Measurements from ENCODE around the gene RHBDD1. TPM values are rescaled to one million over a fixed set of nuclear protein-coding genes. Genes with fewer than 3 reads are reported as not detected.

Gene RHBDD1
- total and polyA plus RNA-seq, 4 donors, result 8.5 to 45.8 (median 16.1) TPM

DNA sequence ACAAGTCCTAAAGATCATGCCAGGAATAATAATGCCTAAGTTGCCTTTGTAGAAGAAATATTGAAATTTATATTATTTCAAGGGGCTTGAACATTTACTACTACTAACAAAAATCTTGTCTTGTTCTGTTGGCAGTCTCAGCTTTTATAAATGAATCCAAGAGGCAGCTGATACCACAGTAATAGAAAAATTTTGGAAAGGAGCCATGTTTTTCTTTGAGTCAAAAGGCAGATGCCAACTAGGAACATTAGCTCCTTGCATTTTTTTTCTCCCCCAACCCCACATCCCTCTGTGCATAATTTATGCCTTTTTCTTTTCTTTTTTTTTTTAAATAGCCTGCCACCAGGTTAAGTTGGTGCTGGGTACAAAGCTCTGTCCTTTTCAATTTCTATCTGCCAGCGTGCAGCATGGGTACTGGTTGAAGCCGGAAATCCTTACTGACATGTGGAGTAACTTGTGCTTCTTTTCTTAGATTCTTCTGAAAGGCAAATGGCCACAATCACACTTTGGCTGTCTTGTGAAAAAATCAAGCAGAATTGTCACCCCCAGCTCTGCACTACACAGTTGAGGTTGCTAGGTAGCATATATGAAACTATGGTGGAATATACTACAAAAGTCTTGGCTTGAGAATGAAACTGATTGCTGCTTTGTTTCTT, 98.8 kb downstream of the RHBDD1 start:
- Histone ChIP-seq H3K9me3 (ENCODE audit: control insufficient read depth in 4 of 4, low read length in 3 of 4) (no peaks in the 10 kb centered on the region), H3K9ac (ENCODE audit: low read depth in 1 of 2, low read length in 2 of 2) (no peak overlapping the region), H3K4me3 (ENCODE audit: low read depth in 1 of 3, low read length in 3 of 3) (no peak overlapping the region), H3K27me3 (ENCODE audit: control insufficient read depth in 4 of 4, insufficient read depth in 4 of 4, low read length in 3 of 4) (no peaks in the 10 kb centered on the region), H3K36me3 (ENCODE audit: control insufficient read depth in 4 of 4, insufficient read depth in 3 of 4, low read depth in 1 of 4, low read length in 3 of 4) (no peaks in the 10 kb centered on the region), H3K27ac (ENCODE audit: low read depth in 1 of 2, low read length in 2 of 2) (no peak overlapping the region), H3K4me1 (ENCODE audit: control insufficient read depth in 4 of 4, insufficient read depth in 4 of 4, low read length in 3 of 4) (no peaks in the 10 kb centered on the region)
- 97% methylated on average over 2 of the region's 2 CpGs for WGBS
- DNase-seq (ENCODE audit: low spot score), result no peak
- no peak for TF ChIP-seq GABPA (IDR thresholded peaks at IDR 0.05 in 1 of 2, conservative IDR thresholded peaks at IDR 0.05 in 1 of 2)
- TF ChIP-seq HNF4A (conservative IDR thresholded peaks at IDR 0.05), result no peak
- no peak for TF ChIP-seq HNF4G (IDR thresholded peaks at IDR 0.05)
- TF ChIP-seq JUND (IDR thresholded peaks at IDR 0.05), result no peak
- no peak for TF ChIP-seq RAD21 (IDR thresholded peaks at IDR 0.05)
- TF ChIP-seq, protein P1, sequence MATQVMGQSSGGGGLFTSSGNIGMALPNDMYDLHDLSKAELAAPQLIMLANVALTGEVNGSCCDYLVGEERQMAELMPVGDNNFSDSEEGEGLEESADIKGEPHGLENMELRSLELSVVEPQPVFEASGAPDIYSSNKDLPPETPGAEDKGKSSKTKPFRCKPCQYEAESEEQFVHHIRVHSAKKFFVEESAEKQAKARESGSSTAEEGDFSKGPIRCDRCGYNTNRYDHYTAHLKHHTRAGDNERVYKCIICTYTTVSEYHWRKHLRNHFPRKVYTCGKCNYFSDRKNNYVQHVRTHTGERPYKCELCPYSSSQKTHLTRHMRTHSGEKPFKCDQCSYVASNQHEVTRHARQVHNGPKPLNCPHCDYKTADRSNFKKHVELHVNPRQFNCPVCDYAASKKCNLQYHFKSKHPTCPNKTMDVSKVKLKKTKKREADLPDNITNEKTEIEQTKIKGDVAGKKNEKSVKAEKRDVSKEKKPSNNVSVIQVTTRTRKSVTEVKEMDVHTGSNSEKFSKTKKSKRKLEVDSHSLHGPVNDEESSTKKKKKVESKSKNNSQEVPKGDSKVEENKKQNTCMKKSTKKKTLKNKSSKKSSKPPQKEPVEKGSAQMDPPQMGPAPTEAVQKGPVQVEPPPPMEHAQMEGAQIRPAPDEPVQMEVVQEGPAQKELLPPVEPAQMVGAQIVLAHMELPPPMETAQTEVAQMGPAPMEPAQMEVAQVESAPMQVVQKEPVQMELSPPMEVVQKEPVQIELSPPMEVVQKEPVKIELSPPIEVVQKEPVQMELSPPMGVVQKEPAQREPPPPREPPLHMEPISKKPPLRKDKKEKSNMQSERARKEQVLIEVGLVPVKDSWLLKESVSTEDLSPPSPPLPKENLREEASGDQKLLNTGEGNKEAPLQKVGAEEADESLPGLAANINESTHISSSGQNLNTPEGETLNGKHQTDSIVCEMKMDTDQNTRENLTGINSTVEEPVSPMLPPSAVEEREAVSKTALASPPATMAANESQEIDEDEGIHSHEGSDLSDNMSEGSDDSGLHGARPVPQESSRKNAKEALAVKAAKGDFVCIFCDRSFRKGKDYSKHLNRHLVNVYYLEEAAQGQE (IDR thresholded peaks at IDR 0.05), result no peak
- TF ChIP-seq FOXA1 (IDR thresholded peaks at IDR 0.05), result no peak
- TF ChIP-seq, protein P2, sequence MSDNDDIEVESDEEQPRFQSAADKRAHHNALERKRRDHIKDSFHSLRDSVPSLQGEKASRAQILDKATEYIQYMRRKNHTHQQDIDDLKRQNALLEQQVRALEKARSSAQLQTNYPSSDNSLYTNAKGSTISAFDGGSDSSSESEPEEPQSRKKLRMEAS (IDR thresholded peaks at IDR 0.05), result no peak
- no peak for TF ChIP-seq SP1 (IDR thresholded peaks at IDR 0.05)
- no peak for TF ChIP-seq NR2F2 (IDR thresholded peaks at IDR 0.05)
- no peak for TF ChIP-seq EGR1 (IDR thresholded peaks at IDR 0.05; ENCODE audit: low read depth in 2 of 2)
- TF ChIP-seq RXRA (IDR thresholded peaks at IDR 0.05), result no peak
- TF ChIP-seq YY1 (IDR thresholded peaks at IDR 0.05), result no peak
- TF ChIP-seq, protein P3, sequence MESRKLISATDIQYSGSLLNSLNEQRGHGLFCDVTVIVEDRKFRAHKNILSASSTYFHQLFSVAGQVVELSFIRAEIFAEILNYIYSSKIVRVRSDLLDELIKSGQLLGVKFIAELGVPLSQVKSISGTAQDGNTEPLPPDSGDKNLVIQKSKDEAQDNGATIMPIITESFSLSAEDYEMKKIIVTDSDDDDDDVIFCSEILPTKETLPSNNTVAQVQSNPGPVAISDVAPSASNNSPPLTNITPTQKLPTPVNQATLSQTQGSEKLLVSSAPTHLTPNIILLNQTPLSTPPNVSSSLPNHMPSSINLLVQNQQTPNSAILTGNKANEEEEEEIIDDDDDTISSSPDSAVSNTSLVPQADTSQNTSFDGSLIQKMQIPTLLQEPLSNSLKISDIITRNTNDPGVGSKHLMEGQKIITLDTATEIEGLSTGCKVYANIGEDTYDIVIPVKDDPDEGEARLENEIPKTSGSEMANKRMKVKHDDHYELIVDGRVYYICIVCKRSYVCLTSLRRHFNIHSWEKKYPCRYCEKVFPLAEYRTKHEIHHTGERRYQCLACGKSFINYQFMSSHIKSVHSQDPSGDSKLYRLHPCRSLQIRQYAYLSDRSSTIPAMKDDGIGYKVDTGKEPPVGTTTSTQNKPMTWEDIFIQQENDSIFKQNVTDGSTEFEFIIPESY (IDR thresholded peaks at IDR 0.05), result no peak
- TF ChIP-seq, protein P4, sequence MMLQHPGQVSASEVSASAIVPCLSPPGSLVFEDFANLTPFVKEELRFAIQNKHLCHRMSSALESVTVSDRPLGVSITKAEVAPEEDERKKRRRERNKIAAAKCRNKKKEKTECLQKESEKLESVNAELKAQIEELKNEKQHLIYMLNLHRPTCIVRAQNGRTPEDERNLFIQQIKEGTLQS (IDR thresholded peaks at IDR 0.05), result no peak

DNA sequence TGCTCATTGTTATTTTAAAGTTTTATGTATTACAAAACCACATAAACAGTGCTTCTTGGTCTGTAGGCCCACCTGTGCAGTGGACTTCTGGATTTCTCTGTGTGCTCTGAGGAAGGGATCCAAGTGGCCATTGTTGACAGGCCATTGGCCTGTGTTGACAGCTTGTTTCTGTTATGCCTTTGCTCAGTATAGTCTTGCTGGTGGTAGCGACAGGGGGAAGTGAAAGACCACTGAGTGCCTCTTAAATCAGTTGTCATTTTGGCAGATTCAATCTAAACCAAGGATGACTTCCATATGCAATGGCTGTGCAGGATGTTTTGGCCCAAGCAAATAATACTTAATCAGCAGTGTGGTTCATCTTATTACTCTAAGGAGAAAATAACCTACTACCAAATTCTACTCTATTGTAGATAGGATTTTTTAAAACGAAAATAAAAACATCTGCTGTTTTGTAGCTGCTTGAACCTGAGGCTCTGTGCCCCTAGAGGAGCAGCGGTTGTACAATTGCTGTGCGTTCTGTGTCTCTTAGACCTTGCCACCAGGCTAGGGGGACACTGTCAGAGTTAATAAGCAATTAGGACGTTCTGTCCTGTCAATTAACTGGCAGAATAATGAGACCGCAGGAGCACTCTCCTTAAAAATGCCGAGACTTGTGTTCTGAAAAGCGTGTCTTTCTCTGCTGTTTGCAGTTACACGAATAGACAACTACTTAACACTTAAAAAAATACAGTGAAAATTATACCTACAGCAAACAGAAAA, 108.2 kb downstream of the RHBDD1 start:
- no peaks in the 10 kb centered on the region for H3K9me3 ChIP-seq (ENCODE audit: control insufficient read depth in 4 of 4, low read length in 3 of 4)
- H3K9ac ChIP-seq (ENCODE audit: low read depth in 1 of 2, low read length in 2 of 2), result no peak overlapping the region
- H3K27me3 ChIP-seq (ENCODE audit: control insufficient read depth in 4 of 4, insufficient read depth in 4 of 4, low read length in 3 of 4), result no peaks in the 10 kb centered on the region
- no peaks in the 10 kb centered on the region for H3K36me3 ChIP-seq (ENCODE audit: control insufficient read depth in 4 of 4, insufficient read depth in 3 of 4, low read depth in 1 of 4, low read length in 3 of 4)
- H3K27ac ChIP-seq (ENCODE audit: low read depth in 1 of 2, low read length in 2 of 2), result no peak overlapping the region
- no peak overlapping the region for H3K4me3 ChIP-seq (ENCODE audit: low read depth in 1 of 3, low read length in 3 of 3)
- DNase-seq (ENCODE audit: low spot score), result no peak
- H3K4me1 ChIP-seq (ENCODE audit: control insufficient read depth in 4 of 4, insufficient read depth in 4 of 4, low read length in 3 of 4), result no peaks in the 10 kb centered on the region
- 93% methylated on average over 9 of the region's 9 CpGs for WGBS
- no peak for TF ChIP-seq FOXA2 (IDR thresholded peaks at IDR 0.05)
- TF ChIP-seq TAF1 (conservative IDR thresholded peaks at IDR 0.05), result no peak
- TF ChIP-seq, protein P1 (IDR thresholded peaks at IDR 0.05), result no peak
- TF ChIP-seq JUND (IDR thresholded peaks at IDR 0.05), result no peak
- no peak for TF ChIP-seq HNF4A (conservative IDR thresholded peaks at IDR 0.05)
- no peak for TF ChIP-seq RAD21 (IDR thresholded peaks at IDR 0.05)
- TF ChIP-seq EGR1 (IDR thresholded peaks at IDR 0.05; ENCODE audit: low read depth in 2 of 2), result no peak
- no peak for TF ChIP-seq SP1 (IDR thresholded peaks at IDR 0.05)
- TF ChIP-seq, protein P5, sequence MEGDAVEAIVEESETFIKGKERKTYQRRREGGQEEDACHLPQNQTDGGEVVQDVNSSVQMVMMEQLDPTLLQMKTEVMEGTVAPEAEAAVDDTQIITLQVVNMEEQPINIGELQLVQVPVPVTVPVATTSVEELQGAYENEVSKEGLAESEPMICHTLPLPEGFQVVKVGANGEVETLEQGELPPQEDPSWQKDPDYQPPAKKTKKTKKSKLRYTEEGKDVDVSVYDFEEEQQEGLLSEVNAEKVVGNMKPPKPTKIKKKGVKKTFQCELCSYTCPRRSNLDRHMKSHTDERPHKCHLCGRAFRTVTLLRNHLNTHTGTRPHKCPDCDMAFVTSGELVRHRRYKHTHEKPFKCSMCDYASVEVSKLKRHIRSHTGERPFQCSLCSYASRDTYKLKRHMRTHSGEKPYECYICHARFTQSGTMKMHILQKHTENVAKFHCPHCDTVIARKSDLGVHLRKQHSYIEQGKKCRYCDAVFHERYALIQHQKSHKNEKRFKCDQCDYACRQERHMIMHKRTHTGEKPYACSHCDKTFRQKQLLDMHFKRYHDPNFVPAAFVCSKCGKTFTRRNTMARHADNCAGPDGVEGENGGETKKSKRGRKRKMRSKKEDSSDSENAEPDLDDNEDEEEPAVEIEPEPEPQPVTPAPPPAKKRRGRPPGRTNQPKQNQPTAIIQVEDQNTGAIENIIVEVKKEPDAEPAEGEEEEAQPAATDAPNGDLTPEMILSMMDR (IDR thresholded peaks at IDR 0.05; ENCODE audit: low read depth, low read length, missing input control), result no peak
- TF ChIP-seq, protein P2 (IDR thresholded peaks at IDR 0.05), result no peak
- no peak for TF ChIP-seq RXRA (IDR thresholded peaks at IDR 0.05)

Data from liver (tissue), 9 donors.